Osteoblast (primary cell): ENCODE data around the gene TRMT10C. TPM values are rescaled to one million over a fixed set of nuclear protein-coding genes. Genes with fewer than 3 reads are reported as not detected.
"Not testable (repeated sequence)": the region's sequence is repeated elsewhere in the genome, so short reads cannot be mapped to it uniquely, and the experiment has no call there.

Source experiments
- DNase-seq: peaks from one replicate; pipeline ENCODE4 v3.0.0; 2011; ENCODE audit warnings: low spot score, mixed read lengths; ENCODE audit not compliant: insufficient read length; ENCODE audit errors: missing footprints
- H2AFZ ChIP-seq: 2 replicates; pipeline ENCODE4 v1.6.0; 2011; ENCODE audit warnings: mild to moderate bottlenecking, low read length
- H3K27ac ChIP-seq: 2 replicates; pipeline ENCODE4 v1.5.1; 2011; ENCODE audit warnings: mild to moderate bottlenecking, low read depth, low read length, moderate library complexity
- H3K27me3 ChIP-seq: 2 replicates; pipeline ENCODE4 v1.6.0; 2012; ENCODE audit warnings: mild to moderate bottlenecking, control low read depth, inconsistent platforms, low read length, moderate library complexity; ENCODE audit not compliant: insufficient read depth
- H3K36me3 ChIP-seq: 2 replicates; pipeline ENCODE4 v1.5.1; 2011; ENCODE audit warnings: mild to moderate bottlenecking, low read length, control low read depth, moderate library complexity; ENCODE audit not compliant: insufficient read depth
- H3K4me1 ChIP-seq: 2 replicates; pipeline ENCODE4 v1.5.1; 2011; ENCODE audit warnings: mild to moderate bottlenecking, low read length, control low read depth, moderate library complexity; ENCODE audit not compliant: insufficient read depth
- H3K4me2 ChIP-seq: 2 replicates; pipeline ENCODE4 v1.6.0; 2011; ENCODE audit warnings: mild to moderate bottlenecking, low read length; ENCODE audit not compliant: insufficient read depth
- H3K4me3 ChIP-seq: fragments of 200-600 bp; sonication (generic); 3 replicates; pipeline ENCODE4 v1.5.1; 2012; ENCODE audit warnings: mild to moderate bottlenecking, low read length, inconsistent platforms; ENCODE audit not compliant: insufficient read depth
- H3K79me2 ChIP-seq: 2 replicates; pipeline ENCODE4 v1.6.0; 2012; ENCODE audit warnings: mild to moderate bottlenecking, low read length, control low read depth, inconsistent platforms; ENCODE audit not compliant: insufficient read depth
- H3K9me3 ChIP-seq: 2 replicates; pipeline ENCODE4 v1.5.1; 2011; ENCODE audit warnings: low read depth, low read length, control low read depth
- H4K20me1 ChIP-seq: 2 replicates; pipeline ENCODE4 v1.6.0; 2012; ENCODE audit warnings: mild to moderate bottlenecking, low read length, control low read depth; ENCODE audit not compliant: insufficient read depth
- total RNA-seq: library from RNA; depleted of rRNA; stranded (reverse); fragments of >200 nt; gene quantifications from 2 replicates; pipeline ENCODE4 v1.2.3, GENCODE V29; 2012
- TF ChIP-seq, protein P1 (sequence below): IDR thresholded peaks from 2 replicates; pipeline ENCODE4 v1.5.1; 2011; ENCODE audit warnings: mild to moderate bottlenecking, low read depth, low read length, moderate library complexity; ENCODE audit errors: extremely low read depth

Gene TRMT10C
- total RNA-seq, 1 donor = 25.0 TPM

DNA sequence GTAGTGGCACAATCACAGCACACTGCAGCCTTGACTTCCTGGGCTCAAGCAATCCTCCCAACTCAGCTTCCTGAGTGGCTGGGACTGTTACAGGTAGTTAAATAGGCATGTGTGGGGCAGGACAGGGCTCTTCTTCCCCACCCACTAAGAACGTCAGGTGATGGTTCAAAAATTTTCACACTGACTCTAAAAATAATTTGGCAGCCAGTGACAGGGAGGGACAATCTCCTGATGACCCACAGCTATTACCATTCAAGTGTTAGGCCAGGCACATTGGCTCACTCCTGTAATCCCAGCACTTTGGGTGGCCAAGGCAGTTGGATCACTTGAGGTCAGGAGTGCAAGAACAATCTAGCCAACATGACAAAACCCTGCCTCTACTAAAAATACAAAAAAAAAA is 12.2 kb upstream of the TRMT10C start:
- Histone ChIP-seq H2AFZ (no peak overlapping the region), H3K36me3 (no peaks in the 10 kb centered on the region), H3K4me3 (no peak overlapping the region), H3K9me3 (no peaks in the 10 kb centered on the region), H3K27me3 (no peaks in the 10 kb centered on the region), H3K4me2 (no peak overlapping the region), H4K20me1 (no peaks in the 10 kb centered on the region), H3K4me1 (no peaks in the 10 kb centered on the region), H3K27ac (no peak overlapping the region), H3K79me2 (no peaks in the 10 kb centered on the region)
- TF ChIP-seq, protein P1, sequence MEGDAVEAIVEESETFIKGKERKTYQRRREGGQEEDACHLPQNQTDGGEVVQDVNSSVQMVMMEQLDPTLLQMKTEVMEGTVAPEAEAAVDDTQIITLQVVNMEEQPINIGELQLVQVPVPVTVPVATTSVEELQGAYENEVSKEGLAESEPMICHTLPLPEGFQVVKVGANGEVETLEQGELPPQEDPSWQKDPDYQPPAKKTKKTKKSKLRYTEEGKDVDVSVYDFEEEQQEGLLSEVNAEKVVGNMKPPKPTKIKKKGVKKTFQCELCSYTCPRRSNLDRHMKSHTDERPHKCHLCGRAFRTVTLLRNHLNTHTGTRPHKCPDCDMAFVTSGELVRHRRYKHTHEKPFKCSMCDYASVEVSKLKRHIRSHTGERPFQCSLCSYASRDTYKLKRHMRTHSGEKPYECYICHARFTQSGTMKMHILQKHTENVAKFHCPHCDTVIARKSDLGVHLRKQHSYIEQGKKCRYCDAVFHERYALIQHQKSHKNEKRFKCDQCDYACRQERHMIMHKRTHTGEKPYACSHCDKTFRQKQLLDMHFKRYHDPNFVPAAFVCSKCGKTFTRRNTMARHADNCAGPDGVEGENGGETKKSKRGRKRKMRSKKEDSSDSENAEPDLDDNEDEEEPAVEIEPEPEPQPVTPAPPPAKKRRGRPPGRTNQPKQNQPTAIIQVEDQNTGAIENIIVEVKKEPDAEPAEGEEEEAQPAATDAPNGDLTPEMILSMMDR = no peak
- DNase-seq = no peak

DNA sequence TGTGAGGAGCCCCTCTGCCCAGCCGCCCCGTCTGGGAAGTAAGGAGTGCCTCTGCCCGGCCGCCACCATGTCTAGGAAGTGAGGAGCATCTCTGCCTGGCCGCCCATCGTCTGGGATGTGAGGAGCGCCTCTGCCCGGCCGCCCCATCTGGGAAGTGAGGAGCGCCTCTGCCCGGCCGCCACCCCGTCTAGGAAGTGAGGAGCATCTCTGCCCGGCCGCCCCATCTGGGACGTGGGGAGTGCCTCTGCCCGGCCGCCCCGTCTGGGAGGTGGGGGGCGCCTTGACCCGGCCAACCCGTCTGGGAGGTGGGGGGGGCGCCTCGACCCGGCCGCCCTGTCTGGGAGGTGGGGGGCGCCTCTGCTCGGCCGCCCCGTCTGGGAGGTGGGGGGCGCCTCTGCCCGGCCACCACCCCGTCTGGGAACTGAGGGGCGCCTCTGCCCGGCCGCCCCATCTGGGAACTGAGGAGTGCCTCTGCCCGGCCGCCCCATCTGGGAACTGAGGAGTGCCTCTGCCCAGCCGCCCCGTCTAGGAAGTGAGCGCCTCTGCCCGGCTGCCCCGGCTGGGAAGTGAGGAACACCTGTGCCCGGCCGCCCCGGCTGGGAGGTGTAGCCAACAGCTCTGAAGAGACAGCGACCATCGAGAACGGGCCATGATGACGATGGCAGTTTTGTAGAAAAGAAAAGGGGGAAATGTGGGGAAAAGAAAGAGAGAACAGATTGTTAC is 10.1 kb upstream of the TRMT10C start:
- not testable (repeated sequence) for H3K27me3 ChIP-seq, H3K36me3 ChIP-seq, H2AFZ ChIP-seq, H3K9me3 ChIP-seq, H3K4me2 ChIP-seq, H3K4me3 ChIP-seq, DNase-seq, H3K4me1 ChIP-seq, H3K27ac ChIP-seq, H4K20me1 ChIP-seq, H3K79me2 ChIP-seq

DNA sequence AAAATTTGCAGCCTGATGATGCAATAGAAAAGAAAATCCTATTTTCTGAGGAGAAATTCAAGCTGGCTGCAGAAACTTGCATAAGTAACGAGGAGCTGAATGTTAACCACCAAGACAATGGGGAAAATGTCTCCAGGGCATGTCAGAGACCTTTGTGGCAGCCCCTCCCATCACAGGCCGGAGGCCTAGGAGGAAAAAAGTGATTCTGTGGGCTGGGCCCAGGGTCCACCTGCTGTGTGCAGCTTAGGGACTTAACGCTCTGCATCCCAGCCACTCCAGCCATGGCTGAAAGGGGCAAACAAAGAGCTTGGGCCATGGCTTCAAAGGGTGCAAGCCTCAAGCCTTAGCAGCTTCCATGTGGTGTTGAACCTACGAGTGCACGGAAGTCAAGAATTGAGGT is 8.3 kb upstream of the TRMT10C start:
- not testable (repeated sequence) for H3K9me3 ChIP-seq, H3K4me1 ChIP-seq, H3K79me2 ChIP-seq, H4K20me1 ChIP-seq, H2AFZ ChIP-seq, H3K27ac ChIP-seq, DNase-seq, H3K4me3 ChIP-seq, H3K36me3 ChIP-seq, H3K4me2 ChIP-seq
- peaks cover 13% of the 10 kb centered on the region for H3K27me3 ChIP-seq

DNA sequence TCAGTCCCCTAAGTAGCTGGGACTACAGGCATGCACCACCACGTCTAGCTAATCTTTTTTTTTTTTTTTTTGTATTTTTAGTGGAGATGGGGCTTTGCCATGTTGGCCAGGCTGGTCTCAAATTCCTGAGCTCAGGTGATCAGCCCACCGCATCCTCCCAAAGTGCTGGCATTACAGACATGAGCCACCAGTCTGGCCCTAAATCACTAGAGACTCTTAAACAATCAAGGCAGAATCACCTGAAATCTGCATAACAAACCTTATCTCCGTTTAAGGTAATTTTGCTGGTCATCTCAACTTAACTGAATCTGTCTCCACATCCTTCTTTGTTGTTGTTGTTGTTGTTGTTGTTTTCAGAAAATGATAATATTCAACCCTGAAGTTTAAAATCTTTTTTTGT is 5.6 kb upstream of the TRMT10C start:
- no peak overlapping the region for H3K27ac ChIP-seq
- H3K4me1 ChIP-seq = no peaks in the 10 kb centered on the region
- H3K79me2 ChIP-seq = no peaks in the 10 kb centered on the region
- TF ChIP-seq, protein P1 = no peak
- no peak for DNase-seq
- H3K4me3 ChIP-seq = no peak overlapping the region
- peaks cover 13% of the 10 kb centered on the region for H3K27me3 ChIP-seq
- no peak overlapping the region for H2AFZ ChIP-seq
- no peaks in the 10 kb centered on the region for H3K36me3 ChIP-seq
- no peaks in the 10 kb centered on the region for H3K9me3 ChIP-seq
- H4K20me1 ChIP-seq = no peaks in the 10 kb centered on the region
- H3K4me2 ChIP-seq = no peak overlapping the region

DNA sequence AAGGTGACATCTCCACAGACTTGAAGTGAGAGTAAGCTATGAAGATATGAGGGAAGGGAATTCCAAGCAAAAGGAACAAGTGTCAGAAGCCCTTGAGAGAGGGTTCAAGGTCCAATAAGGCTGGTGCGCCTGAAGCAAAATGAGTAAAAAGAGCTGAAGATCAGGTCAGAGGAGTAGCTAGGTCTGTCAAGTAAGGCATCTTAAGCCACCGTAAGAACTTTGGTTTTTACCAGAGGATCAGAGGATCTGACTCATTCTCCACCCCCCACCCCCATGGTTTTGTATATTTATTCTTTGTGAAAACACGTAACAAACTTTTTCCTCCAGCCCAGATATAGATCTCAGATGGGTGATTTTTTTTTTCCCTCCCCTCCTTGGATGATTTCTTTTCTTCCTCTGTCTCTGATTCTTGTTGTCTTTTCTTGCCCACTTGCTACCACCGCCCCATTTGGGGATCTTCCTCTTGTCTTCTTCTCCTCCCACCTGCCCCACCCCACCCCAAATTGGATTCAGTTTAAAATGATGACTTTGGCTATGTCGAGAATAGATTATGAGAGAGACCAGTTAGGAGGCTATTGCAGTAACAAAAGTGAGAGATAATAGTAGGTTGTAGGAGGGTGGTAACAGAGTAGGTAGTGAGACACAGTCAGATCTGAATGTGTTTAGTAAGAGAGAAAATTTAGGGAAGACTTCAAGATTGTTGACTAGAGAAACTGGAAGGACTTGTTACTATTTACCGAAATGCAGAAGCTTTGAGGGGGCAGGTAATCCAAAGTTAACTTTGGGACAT is 6.1 kb downstream of the TRMT10C start:
- H3K79me2 ChIP-seq = peaks cover 31% of the 10 kb centered on the region
- TF ChIP-seq, protein P1 = no peak
- H3K4me3 ChIP-seq = no peak overlapping the region
- no peak overlapping the region for H2AFZ ChIP-seq
- H4K20me1 ChIP-seq = peaks cover 8% of the 10 kb centered on the region
- H3K36me3 ChIP-seq = peaks cover 23% of the 10 kb centered on the region
- no peak overlapping the region for H3K27ac ChIP-seq
- no peaks in the 10 kb centered on the region for H3K27me3 ChIP-seq
- H3K4me1 ChIP-seq = peaks cover 4% of the 10 kb centered on the region
- DNase-seq = no peak
- no peaks in the 10 kb centered on the region for H3K9me3 ChIP-seq
- no peak overlapping the region for H3K4me2 ChIP-seq
